Hepatic stellate cell (primary cell): ENCODE results near the gene CFAP57.

Source experiments
- DNase-seq: peaks from one replicate; pipeline ENCODE4 v3.0.0; 2011; ENCODE audit warnings: low spot score

CFAP57 gene

DNA sequence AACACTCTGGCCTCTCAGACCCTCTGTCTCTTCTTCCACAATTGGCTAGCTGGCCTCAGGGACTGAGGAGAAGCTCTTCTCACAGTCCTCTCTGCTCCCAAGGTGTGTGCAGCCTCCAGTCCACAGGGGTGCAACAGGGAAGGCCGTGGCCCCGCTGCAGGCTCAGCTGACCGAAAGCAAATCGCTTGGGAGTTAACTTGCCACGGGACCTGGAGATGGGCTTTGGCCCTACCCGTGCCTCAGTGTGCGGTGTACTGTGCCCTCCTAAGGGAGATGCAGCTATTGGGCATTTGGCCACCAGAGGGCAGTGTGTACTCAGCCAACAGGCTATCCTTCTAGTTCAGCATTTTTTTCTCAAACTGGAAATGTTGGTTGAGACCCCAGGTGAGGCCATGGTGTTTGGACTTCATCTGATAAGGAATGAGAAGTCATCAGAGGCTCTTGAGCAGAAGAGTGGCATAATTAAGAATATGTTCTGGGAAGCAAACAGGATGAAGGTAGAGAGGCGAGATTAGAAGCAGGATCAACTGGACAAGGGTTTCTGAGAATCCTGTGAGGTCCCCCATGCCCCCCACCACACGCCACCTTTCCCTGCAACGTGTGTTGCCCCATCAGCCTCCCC lies 55.1 kb downstream of the CFAP57 start:
- peak; percentile 68 for DNase-seq

DNA sequence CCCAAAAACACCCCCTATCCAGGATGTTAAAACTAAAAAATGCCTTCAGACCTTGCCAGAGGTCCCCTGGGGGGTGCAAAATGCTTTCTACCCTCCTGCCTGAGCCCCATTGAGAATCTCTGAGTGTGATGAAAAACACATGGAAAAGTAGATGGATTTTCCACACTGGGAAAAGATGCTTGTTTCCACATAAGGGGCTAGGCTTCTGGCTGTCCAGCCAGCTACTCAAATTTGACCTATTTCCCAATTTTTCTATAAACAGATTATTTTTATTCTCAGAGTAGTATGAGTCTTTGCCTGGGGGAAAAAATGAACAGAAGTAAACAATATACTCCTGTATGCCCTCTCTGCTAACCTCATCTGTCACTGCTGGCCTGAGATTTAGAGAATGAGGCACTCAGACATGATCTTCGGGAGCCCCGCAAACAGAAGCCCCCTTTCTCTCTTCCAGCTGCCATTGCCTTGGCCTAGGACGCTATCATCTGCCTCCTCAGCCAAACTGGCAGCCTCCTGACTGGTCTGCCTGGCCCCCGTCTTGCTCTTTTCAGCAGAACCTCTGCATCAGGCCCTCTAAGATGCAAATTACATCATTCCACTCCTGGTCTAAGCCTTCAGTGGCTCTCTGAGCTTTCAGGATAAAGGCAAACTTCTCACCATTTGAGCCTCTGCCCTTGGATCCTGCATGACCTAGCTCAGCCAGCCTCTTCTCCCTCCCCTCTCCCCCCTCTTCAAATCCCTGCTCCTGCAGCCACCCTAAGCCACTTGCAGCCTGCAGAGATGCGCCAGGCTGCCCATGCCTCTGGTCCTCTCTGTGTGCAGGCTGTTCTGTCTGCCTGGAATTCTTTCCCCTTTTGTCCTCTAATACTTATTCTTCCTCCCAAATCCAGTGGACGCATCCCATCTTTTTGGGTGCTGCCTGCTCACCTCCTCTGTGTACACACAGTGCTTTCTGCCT lies 58.0 kb downstream of the CFAP57 start:
- DNase-seq, result no peak

DNA sequence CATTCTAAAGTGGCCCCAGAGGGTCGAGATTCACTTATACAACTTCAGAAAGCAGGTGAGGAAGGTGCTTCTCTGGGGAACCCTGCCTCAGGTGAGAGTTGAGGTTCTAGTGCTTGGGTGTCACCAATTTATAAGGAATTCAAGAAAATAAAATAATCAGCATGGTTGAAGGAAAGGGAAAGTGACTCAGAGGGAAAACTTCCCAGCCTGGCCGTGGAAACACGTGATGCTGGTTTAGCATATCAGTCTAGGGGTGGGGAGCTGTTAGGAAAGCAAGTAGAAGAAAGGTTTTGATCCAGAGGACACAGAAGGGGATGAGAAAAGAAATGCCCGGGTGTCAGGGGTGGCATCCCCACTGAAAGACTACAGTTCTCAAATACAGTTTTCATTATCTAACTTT lies 59.9 kb downstream of the CFAP57 start:
- peak; percentile 79 for DNase-seq

DNA sequence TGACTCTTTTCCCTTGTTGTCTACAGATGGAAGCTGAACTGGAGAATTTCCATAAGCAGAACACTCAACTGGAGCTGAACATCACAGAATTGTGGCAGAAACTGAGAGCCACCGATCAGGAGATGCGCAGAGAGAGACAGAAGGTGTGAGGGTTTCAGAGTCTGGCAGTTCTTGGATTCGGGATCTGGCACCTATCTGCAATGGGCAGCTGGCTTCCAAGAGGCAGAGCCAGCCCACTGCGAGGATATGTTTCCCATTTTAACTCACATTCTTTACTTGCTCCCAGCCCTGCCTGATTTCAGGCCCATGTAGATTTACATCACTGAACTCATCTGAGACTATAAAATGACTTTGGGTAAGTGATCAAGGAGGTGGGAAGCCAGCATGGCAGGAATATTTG lies 60.4 kb downstream of the CFAP57 start:
- no peak for DNase-seq

DNA sequence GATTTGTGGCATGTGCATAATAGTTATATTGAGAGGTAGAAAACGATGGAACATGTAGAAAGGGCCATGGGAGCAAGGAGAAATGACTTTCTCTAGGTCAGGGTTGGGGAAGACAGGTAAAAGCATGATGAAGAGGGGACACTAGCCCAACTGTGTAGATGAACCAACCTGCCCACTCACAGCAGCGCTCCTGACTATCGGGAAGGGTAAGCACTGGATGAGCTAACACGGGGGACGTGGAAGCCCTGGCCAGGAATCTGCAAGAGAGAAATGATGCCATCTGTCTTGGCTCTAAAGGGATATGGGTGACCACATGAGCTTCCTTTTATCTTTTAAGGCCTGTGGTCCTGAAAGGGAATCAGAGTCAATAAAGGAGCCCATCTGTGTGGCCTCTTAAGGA lies 61.5 kb downstream of the CFAP57 start:
- DNase-seq, result no peak

DNA sequence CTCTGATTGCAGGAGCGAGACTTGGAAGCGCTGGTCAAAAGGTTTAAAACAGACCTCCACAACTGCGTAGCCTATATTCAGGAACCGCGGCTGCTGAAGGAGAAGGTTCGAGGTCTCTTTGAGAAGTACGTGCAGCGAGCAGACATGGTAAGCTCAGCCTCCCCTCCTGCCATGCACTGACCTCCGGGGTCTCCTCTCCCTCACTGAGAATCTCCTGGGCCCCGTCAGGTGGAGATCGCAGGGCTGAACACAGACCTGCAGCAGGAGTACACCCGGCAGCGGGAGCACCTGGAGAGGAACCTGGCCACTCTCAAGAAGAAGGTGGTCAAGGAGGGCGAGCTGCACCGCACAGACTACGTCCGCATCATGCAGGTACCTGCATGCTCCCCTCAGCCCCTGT lies 62.1 kb downstream of the CFAP57 start:
- DNase-seq, result no peak

DNA sequence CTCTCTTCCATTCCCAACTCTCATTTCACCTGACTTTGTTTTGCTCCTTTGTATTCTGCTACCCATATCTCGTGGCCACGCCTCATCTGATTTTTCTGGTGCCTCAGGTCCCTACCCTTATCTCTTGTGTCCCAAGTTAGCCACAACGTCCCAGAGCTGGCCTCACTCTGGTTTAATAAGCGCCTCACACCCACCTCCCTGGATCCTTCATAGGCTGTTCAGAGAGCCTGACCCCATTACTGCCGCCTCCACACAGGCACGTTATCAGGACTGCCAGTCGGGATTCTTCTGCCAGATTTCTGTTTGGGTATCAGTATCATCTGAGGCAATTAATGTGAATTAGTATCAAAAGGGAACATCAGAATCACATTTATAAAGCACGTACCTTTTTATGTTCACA lies 62.9 kb downstream of the CFAP57 start:
- no peak for DNase-seq

DNA sequence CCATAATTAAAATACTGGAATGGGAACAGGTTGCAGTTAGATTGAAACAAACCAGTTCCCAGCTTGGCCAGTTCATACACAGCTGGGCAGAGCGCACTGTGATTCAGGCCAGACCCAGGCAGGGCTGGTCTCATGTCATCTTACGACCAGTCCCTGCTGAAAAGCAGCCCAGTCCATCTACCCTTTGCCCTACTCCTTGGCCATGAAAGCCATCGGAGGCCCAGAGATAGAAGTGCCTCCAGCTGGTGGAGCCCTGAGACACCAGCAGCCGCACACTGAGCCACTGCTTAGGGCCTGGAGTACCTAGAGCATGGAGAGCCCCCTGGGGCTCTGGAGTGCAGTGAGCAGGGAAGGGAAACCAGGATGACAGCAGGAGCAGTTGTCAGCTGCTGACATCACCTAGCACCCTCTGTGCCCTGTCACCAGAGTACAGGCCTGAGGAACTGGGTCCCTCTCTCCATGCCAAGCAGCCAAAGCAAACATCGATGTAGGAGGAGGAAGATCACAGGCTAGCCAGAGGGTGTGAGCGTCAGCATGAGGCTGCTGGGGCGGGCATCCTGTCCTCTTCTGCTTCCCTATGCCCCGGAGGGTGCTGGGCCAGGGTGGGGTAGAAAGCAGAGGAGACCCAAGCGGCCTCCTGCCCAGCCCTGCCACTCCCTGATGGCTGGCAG lies 63.5 kb downstream of the CFAP57 start:
- no peak for DNase-seq

DNA sequence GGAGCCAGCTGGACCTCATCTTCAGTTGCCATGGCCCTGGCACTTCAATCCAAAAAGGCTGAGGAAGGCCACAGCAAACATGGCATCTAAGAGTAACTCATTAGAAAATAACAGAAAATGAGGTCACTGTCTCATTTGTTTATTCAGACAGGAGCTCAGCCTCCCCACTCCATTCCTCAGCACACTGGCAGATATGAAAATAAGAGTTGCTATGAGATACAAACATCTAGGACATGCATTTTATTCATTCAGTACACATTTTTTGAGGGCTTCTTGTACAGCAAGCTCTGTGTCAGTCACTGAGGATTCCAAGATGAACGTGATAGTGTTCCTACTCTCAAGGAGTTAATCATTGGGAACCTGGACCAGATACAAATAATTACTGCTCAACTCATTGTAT lies 65.0 kb downstream of the CFAP57 start:
- DNase-seq, result peak; percentile 71

DNA sequence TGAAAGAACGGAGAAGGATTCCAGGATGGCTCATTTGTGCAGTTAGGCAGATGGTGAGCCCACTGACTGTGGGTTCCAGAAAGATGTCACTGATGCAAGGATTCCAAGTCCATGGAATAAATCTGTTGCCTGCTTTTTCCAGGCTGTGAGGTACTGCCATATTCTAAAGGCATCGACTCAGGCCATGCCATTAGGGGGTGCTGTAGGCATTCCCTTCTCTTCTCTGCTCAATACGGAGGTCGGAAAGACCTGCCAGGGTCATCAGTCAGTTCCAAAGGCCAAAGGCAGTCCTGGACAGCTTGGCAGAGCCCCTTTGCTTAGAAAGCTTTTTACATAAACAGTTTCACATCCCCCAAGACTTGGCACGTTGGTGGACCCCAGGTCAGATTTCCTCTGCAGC lies 66.0 kb downstream of the CFAP57 start:
- DNase-seq, result peak; percentile 72

DNA sequence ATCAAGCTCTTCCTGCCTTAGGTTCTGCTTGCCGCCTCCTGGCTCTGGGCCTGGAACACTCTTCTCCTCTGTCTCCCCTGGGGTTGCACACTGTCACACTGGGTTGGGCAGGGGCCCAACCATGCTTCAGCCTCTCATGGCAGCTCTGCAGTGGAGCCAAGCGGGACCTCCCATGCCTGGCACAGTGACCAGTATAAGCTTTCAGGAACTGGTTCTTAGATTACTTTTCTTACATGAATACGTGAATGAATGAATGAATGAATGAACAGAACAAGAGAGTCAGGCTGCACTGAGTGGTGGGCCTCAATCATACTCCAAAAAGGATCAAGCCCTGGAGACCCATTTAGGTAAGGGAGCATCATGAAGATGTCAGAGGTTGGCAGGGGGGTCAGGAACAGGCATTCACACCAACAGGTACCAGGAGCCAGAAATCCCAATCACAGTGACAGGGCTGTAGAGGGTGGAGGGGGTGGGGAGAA lies 66.9 kb downstream of the CFAP57 start:
- no peak for DNase-seq

DNA sequence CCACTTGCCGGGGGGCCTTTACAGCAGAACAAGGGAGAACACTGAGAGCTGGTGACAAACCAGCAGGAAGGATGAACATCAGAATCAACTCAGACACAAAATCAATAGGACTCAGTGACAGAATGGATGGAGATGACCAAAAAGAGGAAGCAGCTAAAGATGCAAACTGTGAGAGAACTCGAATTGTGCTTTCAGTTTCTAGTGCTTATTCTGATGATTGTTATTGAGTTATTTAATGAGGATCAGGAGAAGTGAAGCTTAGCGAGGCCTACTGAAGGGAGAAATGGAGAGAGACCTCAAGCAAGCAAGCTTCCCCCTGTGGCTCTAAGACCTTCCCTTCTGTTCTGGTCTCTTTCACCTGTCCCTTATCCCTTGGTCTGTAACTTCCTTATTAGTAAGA lies 67.4 kb downstream of the CFAP57 start:
- DNase-seq, result no peak

DNA sequence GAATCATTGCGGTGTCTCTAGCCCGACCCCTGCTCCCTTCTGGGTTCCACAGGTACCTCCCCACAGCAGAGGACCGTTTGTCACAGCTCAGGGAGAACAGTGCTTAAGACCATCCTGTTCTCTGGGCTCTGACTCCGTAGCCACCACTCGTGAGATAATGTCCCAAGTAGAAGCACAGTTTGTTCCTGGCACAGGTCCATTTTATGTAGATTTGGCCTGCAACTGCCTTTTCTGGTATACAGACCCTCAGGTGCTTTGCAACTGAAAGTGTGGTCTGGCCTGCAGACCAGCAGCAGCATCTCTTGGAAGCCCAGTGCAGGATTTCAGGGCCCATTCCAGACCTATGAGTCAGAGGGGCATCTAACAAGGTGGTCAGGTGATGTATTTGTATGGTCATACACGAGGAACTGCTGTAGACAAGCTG lies 69.3 kb downstream of the CFAP57 start:
- peak; percentile 27 for DNase-seq

DNA sequence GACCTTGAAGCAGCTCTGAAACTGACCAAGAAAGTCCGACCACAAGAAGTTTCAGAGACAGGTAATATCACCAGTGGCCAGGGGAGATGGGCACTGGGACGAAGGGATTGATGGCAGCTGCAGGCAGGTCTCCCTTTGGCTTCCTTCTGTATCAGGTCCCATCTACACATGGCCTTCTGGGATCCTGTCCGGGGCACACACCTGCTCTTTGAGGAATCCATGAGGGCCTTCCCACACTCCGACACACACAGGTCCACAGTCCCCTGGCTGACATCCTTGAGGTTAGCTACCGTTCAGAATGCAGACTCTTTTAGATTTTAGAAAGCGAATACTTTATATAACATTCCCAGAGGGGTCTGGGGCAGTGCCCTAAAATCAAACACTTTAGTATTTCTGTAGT lies 71.2 kb downstream of the CFAP57 start:
- DNase-seq, result no peak

DNA sequence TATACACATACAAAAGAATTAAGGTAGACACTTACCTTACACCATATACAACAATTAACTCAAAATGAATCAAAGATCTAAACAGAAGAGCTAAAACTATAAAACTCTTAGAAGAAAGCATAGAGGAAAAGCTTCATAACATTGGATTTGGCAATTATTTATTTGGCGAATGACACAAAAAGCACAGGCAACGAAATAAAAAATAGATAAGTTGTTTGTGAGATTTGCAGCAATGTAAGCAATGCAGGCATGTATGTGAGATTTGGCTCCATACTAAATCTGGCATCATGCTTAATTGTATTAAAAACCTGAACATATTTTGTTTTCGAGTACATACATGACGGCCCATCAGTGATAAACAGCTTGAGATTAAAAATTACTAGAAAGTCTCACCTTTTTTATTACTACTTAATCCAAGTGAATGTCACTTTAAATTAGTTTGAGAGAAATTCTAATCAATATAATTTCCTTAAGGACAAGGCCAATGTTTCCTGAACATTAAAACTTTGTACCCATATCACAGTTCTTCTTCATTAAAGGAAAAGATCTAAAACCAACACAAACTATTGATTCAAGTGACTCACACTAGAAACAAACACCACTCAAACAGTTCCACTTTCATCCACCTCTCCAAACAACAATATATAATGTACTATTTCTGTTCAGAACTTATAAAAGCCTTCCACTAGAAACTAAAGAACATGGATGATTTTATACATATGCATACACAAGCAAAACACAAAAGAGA lies 74.5 kb downstream of the CFAP57 start:
- no peak for DNase-seq

DNA sequence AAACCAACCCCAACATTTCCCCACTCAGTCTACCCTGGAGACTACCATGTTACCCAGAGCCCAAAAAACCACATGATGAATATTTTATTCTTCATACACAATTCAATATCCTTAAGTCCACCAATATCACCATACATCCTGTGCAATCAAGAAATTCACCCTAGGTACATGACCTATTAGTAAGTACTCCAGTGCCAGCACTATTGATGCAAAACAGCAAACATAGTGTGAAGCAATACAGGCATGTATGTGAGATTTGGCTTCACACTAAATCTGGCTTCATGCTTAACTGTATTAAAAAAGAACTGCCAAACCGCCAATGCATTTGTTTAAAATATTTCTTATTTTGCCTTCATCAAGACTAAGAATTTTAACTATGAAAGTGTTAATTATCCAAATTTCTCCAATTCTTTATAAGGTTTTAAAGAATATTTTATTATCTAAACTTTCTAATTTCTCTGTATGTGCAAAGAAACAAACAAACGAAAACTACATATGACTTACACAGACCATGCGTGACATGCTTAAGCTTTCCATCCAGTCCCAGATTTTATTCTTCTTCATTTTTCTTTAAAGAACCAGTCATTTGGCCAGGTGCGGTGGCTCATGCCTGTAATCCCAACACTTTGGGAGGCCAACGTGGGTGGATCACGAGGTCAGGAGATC lies 75.3 kb downstream of the CFAP57 start:
- DNase-seq, result no peak

DNA sequence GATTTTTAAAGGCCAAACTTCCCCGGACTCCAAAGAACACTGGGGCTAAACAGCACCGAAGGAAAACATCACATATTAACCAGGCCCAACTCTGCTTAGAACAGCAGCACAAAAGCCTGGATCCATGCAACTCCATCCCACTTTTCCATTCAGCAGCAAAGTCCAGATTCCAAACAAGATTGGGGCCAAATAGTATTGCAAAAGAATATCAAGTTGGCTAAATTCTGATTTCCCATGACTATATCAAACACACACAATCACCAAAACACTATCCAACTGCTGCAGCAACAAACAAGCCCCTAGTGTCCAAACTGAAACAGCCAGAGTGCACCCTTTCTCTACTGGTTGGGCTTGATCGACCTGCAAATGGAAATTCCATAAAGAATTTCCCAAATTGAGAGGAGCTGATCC lies 78.2 kb downstream of the CFAP57 start:
- DNase-seq, result no peak

DNA sequence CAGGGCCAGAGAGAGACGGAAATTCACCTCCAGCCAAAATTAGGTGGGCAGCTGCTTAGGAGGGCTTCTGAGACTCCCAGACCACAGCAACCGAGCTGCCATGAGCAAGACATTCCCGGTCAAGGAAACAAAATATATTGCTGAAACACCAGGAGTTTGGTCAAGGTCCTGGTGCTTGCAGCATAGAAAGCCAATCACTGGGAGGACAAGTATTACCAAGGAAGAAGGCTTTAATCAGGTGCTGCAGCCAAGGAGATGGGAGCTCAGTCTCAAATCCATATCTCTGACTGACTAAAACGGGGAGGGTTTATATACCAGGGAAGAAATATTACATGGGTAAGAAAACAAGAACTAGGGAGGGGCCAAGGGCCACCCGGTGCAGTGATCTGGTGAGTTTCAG lies 78.9 kb downstream of the CFAP57 start:
- DNase-seq, result no peak

DNA sequence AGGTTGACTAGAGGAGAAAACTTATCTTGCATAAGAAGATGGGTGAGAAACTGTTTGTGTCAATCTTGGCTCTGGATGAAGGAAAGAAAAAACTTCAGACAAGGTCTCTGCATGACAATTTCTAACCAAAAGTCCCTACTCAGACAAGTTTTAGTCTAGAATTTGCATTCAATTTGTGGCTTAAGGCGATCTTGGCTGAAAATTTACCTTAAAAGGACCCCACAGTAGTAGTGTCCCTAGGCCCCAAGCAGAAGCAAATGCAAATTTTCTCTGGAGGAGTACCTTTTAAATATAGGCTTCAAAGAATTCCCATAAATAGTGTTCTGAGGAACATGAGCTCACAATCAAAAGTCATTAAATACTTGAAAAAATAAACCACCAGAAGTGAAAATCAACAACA lies 80.1 kb downstream of the CFAP57 start:
- DNase-seq, result no peak

DNA sequence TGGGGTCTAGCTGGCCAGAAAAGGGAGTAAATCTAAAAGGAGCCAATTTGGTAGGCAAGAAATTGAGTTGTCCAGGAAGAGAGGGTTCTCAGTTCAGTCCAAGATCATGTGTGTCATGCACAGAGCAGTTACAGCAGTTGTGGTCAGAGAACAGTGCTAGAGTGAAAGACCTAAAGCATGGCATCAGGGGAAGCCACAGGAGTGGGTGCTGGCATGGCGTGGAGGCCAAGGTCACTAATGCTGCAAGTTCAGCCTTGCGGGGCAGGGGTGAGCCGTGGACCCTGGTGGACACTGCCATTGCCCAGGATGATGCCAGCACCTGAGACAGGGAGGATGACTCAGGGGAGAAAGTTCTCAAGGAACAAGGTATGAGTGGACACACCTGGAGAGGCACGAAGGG lies 81.0 kb downstream of the CFAP57 start:
- no peak for DNase-seq

DNA sequence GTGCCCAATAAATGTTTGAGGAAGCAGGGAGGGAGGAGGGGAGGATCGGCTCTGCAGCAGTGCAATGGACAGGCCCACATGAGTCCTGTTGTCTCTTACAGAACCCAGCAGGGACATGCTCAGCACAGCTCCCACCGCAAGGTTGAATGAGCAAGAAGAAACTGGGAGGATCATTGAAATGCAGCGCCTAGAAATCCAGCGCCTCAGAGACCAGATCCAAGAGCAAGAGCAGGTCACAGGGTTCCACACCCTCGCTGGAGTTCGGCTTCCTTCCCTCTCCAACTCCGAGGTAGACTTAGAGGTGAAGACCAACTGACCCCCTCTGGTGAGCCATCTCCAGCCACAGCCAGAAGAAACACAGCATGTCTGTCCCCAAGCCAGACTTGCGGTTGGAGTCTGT lies 81.7 kb downstream of the CFAP57 start:
- DNase-seq, result no peak
